Fibroblast of pulmonary artery (primary cell): ENCODE results near the gene DONSON.

Experiments used
- DNase-seq: peaks from one replicate; pipeline ENCODE4 v3.0.0-alpha.2; 2010; ENCODE audit warnings: low read depth
- H3K4me3 ChIP-seq: replicated peaks from 2 replicates; pipeline ENCODE4 v1.5.1; 2011; ENCODE audit warnings: low read depth, mild to moderate bottlenecking, control low read depth, low read length, moderate library complexity
- CTCF ChIP-seq: IDR thresholded peaks from 2 replicates; pipeline ENCODE4 v1.5.1; 2011; ENCODE audit warnings: mild to moderate bottlenecking, control low read depth, low read length, inconsistent platforms; ENCODE audit errors: missing control alignments

The DONSON gene

GRCh38 chr21:33560965-33561364 is 27.5 kb downstream of the DONSON start:
- TF ChIP-seq CTCF = no peak
- no peak for DNase-seq
- no peak overlapping the region for H3K4me3 ChIP-seq

GRCh38 chr21:33559813-33560212 is 28.7 kb downstream of the DONSON start:
- no peak overlapping the region for H3K4me3 ChIP-seq
- TF ChIP-seq CTCF = no peak
- no peak for DNase-seq

GRCh38 chr21:33558777-33559421 is 29.6 kb downstream of the DONSON start:
- H3K4me3 ChIP-seq = no peak overlapping the region
- DNase-seq = no peak
- no peak for TF ChIP-seq CTCF

GRCh38 chr21:33557447-33557846 is 31.0 kb downstream of the DONSON start:
- H3K4me3 ChIP-seq = no peak overlapping the region
- TF ChIP-seq CTCF = no peak
- no peak for DNase-seq

GRCh38 chr21:33554982-33555344 is 33.5 kb downstream of the DONSON start:
- no peak for DNase-seq
- TF ChIP-seq CTCF = no peak
- H3K4me3 ChIP-seq = no peak overlapping the region

- DNase-seq = no peak
- TF ChIP-seq CTCF = no peak
Observed at GRCh38 chr21:33554236-33554981, 34.1 kb downstream of the DONSON start.

GRCh38 chr21:33552999-33553598 is 35.4 kb downstream of the DONSON start:
- DNase-seq = no peak
- no peak for TF ChIP-seq CTCF
- H3K4me3 ChIP-seq = no peak overlapping the region

More at GRCh38 chr21:33554236-33554981, 34.1 kb downstream of the DONSON start:
- H3K4me3 ChIP-seq = no peak overlapping the region
